Measurements from ENCODE around the gene ANKRD60. TPM values are rescaled to one million over a fixed set of nuclear protein-coding genes. Genes with fewer than 3 reads are reported as not detected.

Gene ANKRD60
- total RNA-seq, 1 donor from 2014 or later: not detected

- H3K4me3 ChIP-seq: no peak overlapping the region
- intact Hi-C loops (cut with DNase I): loop anchor here (5.0 to 10.0 kb wide), 4 partner anchors 146 to 616 kb away; partner anchors contain the start of genes GNAS, GNAS-AS1, NPEPL1 and VAPB
- peaks cover 13 to 56% of the 10 kb centered on the region in 2 donors for H3K36me3 ChIP-seq
- no peak for TF ChIP-seq CTCF (IDR thresholded peaks at IDR 0.05)
- no peaks in the 10 kb centered on the region for H3K27me3 ChIP-seq
- H3K4me1 ChIP-seq: peaks cover 0 to 2% of the 10 kb centered on the region in 2 donors
- no peaks in the 10 kb centered on the region for H3K9me3 ChIP-seq
- DNase-seq (ENCODE audit: low spot score in 2 of 2): no peak
- no peak overlapping the region for H3K27ac ChIP-seq
Measured at GRCh38 chr20:58238490-58238889, 10.0 kb upstream of the ANKRD60 start.

GRCh38 chr20:58237318-58238132 lies 9.1 kb upstream of the ANKRD60 start:
- Histone ChIP-seq H3K36me3 (peaks cover 5 to 50% of the 10 kb centered on the region in 2 donors), H3K4me1 (peaks cover 0 to 2% of the 10 kb centered on the region in 2 donors), H3K9me3 (no peaks in the 10 kb centered on the region), H3K27me3 (no peaks in the 10 kb centered on the region), H3K27ac (peak overlapping the region; percentile 14 to 45), H3K4me3 (peak overlapping the region; percentile 49 to 58)
- intact Hi-C loops (cut with DNase I): loop anchor here (2.0 to 10.0 kb wide), 5 partner anchors 147 to 617 kb away; partner anchors contain the start of genes GNAS, GNAS-AS1, NPEPL1 and STX16
- TF ChIP-seq CTCF (IDR thresholded peaks at IDR 0.05): no peak
- no peak for DNase-seq (ENCODE audit: low spot score in 2 of 2)

GRCh38 chr20:58236612-58237317 lies 8.3 kb upstream of the ANKRD60 start:
- peaks cover 5 to 43% of the 10 kb centered on the region in 2 donors for H3K36me3 ChIP-seq
- no peaks in the 10 kb centered on the region for H3K27me3 ChIP-seq
- H3K9me3 ChIP-seq: no peaks in the 10 kb centered on the region
- peak; percentile 84 to 94 (median 94) for TF ChIP-seq CTCF (IDR thresholded peaks at IDR 0.05)
- H3K4me3 ChIP-seq: peak overlapping the region; percentile 49 to 58
- peak in 1 of 2 donors; percentile 85 for DNase-seq (ENCODE audit: low spot score in 2 of 2)
- H3K4me1 ChIP-seq: peaks cover 0 to 2% of the 10 kb centered on the region in 2 donors
- peak overlapping the region in 1 of 2 donors; percentile 45 for H3K27ac ChIP-seq
- intact Hi-C loops (cut with DNase I): loop anchor here (2.0 to 10.0 kb wide), 5 partner anchors 148 to 618 kb away; partner anchors contain the start of genes GNAS, GNAS-AS1, NPEPL1 and STX16

GRCh38 chr20:58235010-58235409 lies 6.6 kb upstream of the ANKRD60 start:
- intact Hi-C loops (cut with DNase I): loop anchor here (5.0 to 10.0 kb wide), 4 partner anchors 150 to 620 kb away; partner anchors contain the start of genes GNAS, GNAS-AS1, NPEPL1 and VAPB
- Histone ChIP-seq H3K9me3 (no peaks in the 10 kb centered on the region), H3K27ac (no peak overlapping the region), H3K4me3 (no peak overlapping the region), H3K27me3 (no peaks in the 10 kb centered on the region), H3K36me3 (peaks cover 5 to 35% of the 10 kb centered on the region in 2 donors), H3K4me1 (peaks cover 0 to 2% of the 10 kb centered on the region in 2 donors)
- TF ChIP-seq CTCF (IDR thresholded peaks at IDR 0.05): no peak
- no peak for DNase-seq (ENCODE audit: low spot score in 2 of 2)

GRCh38 chr20:58233881-58234528 lies 5.6 kb upstream of the ANKRD60 start:
- H3K4me1 ChIP-seq: peaks cover 0 to 2% of the 10 kb centered on the region in 2 donors
- no peaks in the 10 kb centered on the region for H3K27me3 ChIP-seq
- no peak overlapping the region for H3K27ac ChIP-seq
- no peaks in the 10 kb centered on the region for H3K9me3 ChIP-seq
- DNase-seq (ENCODE audit: low spot score in 2 of 2): no peak
- H3K4me3 ChIP-seq: no peak overlapping the region
- H3K36me3 ChIP-seq: peaks cover 5 to 25% of the 10 kb centered on the region in 2 donors
- peak in 2 of 3 experiments; percentile 56 to 64 for TF ChIP-seq CTCF (IDR thresholded peaks at IDR 0.05)
- intact Hi-C loops (cut with DNase I): loop anchor here (10.0 kb wide), 3 partner anchors 151 to 621 kb away; partner anchors contain the start of genes GNAS, GNAS-AS1 and VAPB
